ENCODE data around the gene ZNF787. TPM values are rescaled to one million over a fixed set of nuclear protein-coding genes. Genes with fewer than 3 reads are reported as not detected.
A peak's percentile ranks its signal among the peaks of the same experiment; 100 is the strongest.

Gene ZNF787
- polyA plus RNA-seq, 3 donors: 1.2 to 16.2 (median 1.8) TPM

- Mint-ChIP-seq H3K27me3 (ENCODE audit: low read depth in 3 of 3) (peaks cover 0 to 2% (median 0%) of the 10 kb centered on the region in 3 donors), H3K27ac (peak overlapping the region in 1 of 7 donors; percentile 70), H3K9me3 (peaks cover 0 to 3% (median 0%) of the 10 kb centered on the region in 7 donors), H3K4me3 (no peak overlapping the region), H3K4me1 (peaks cover 69% of the 10 kb centered on the region), H3K36me3 (peaks cover 15 to 38% of the 10 kb centered on the region in 2 donors)
- H3K79me2 ChIP-seq (ENCODE audit: insufficient read depth, low read length): peaks cover 79% of the 10 kb centered on the region
- H2AFZ ChIP-seq (ENCODE audit: insufficient read depth, low read depth, low read length, poor library complexity, severe bottlenecking): no peak overlapping the region
- H3K9me3 ChIP-seq (replicated peaks in 1 of 2; ENCODE audit: control insufficient read depth in 1 of 2, insufficient read depth in 1 of 2, low read length in 2 of 2): no peaks in the 10 kb centered on the region
- intact Hi-C loops (cut with micrococcal nuclease): no loop called here
- H3K27me3 ChIP-seq (ENCODE audit: control insufficient read depth in 2 of 2, insufficient read depth in 2 of 2, low read length in 2 of 2): no peaks in the 10 kb centered on the region
- peaks cover 78% of the 10 kb centered on the region for H4K20me1 ChIP-seq (ENCODE audit: insufficient read depth, low read length)
- no peak for TF ChIP-seq CTCF (IDR thresholded peaks at IDR 0.05)
- no peak overlapping the region for H3K4me2 ChIP-seq (replicated peaks; ENCODE audit: extremely low read depth, low read length, poor library complexity, severe bottlenecking)
- DNase-seq: no peak
- no peak overlapping the region for H3K9ac ChIP-seq (ENCODE audit: insufficient read depth, low read length, poor library complexity, severe bottlenecking)
- H3K36me3 ChIP-seq (replicated peaks in 1 of 2; ENCODE audit: control insufficient read depth in 1 of 2, insufficient read depth in 2 of 2, low read length in 2 of 2): peaks cover 0 to 20% of the 10 kb centered on the region in 2 donors
- peak overlapping the region in 1 of 2 donors; percentile 95 for H3K27ac ChIP-seq (ENCODE audit: low read depth in 1 of 2, low read length in 2 of 2)
- whole genome bisulfite sequencing (ENCODE audit: insufficient coverage): 94% methylated on average over 14 of the region's 14 CpGs
- peaks cover 53 to 79% of the 10 kb centered on the region in 2 donors for H3K4me1 ChIP-seq (ENCODE audit: control insufficient read depth in 1 of 2, insufficient read depth in 2 of 2, low read length in 2 of 2)
- no peak overlapping the region for H3K4me3 ChIP-seq (replicated peaks in 1 of 3; ENCODE audit: low read depth in 2 of 3, low read length in 3 of 3)
These were observed 3.7 kb downstream of the ZNF787 start for GRCh38 chr19:56117376-56117884.

GRCh38 chr19:56116606-56117005, 4.5 kb downstream of the ZNF787 start:
- H3K9me3 Mint-ChIP-seq: peaks cover 0 to 3% (median 0%) of the 10 kb centered on the region in 7 donors
- WGBS (ENCODE audit: insufficient coverage): 92% methylated on average over 5 of the region's 6 CpGs
- H3K36me3 ChIP-seq (replicated peaks in 1 of 2; ENCODE audit: control insufficient read depth in 1 of 2, insufficient read depth in 2 of 2, low read length in 2 of 2): peaks cover 0 to 20% of the 10 kb centered on the region in 2 donors
- peaks cover 73% of the 10 kb centered on the region for H3K4me1 Mint-ChIP-seq
- H3K27ac Mint-ChIP-seq: peak overlapping the region in 2 of 7 donors; percentile 27 to 75
- H3K27me3 ChIP-seq (ENCODE audit: control insufficient read depth in 2 of 2, insufficient read depth in 2 of 2, low read length in 2 of 2): no peaks in the 10 kb centered on the region
- DNase-seq: no peak
- H3K4me1 ChIP-seq (ENCODE audit: control insufficient read depth in 1 of 2, insufficient read depth in 2 of 2, low read length in 2 of 2): peaks cover 57 to 83% of the 10 kb centered on the region in 2 donors
- peaks cover 87% of the 10 kb centered on the region for H3K79me2 ChIP-seq (ENCODE audit: insufficient read depth, low read length)
- no peak for TF ChIP-seq CTCF (IDR thresholded peaks at IDR 0.05)
- no peak overlapping the region for H3K4me3 Mint-ChIP-seq
- peaks cover 0 to 4% (median 0%) of the 10 kb centered on the region in 3 donors for H3K27me3 Mint-ChIP-seq (ENCODE audit: low read depth in 3 of 3)
- intact Hi-C loops (cut with micrococcal nuclease): no loop called here
- H3K36me3 Mint-ChIP-seq: peaks cover 15 to 38% of the 10 kb centered on the region in 2 donors
- no peak overlapping the region for H3K4me2 ChIP-seq (replicated peaks; ENCODE audit: extremely low read depth, low read length, poor library complexity, severe bottlenecking)
- no peak overlapping the region for H3K4me3 ChIP-seq (replicated peaks in 1 of 3; ENCODE audit: low read depth in 2 of 3, low read length in 3 of 3)
- H3K9ac ChIP-seq (ENCODE audit: insufficient read depth, low read length, poor library complexity, severe bottlenecking): no peak overlapping the region
- no peaks in the 10 kb centered on the region for H3K9me3 ChIP-seq (replicated peaks in 1 of 2; ENCODE audit: control insufficient read depth in 1 of 2, insufficient read depth in 1 of 2, low read length in 2 of 2)
- H4K20me1 ChIP-seq (ENCODE audit: insufficient read depth, low read length): peaks cover 86% of the 10 kb centered on the region
- H3K27ac ChIP-seq (ENCODE audit: low read depth in 1 of 2, low read length in 2 of 2): peak overlapping the region in 1 of 2 donors; percentile 95
- H2AFZ ChIP-seq (ENCODE audit: insufficient read depth, low read depth, low read length, poor library complexity, severe bottlenecking): no peak overlapping the region

All from CD14-positive monocyte (primary cell).